Embryonic facial prominence (tissue), 1 donor: ENCODE data around the gene ERGIC2.
"Not testable (repeated sequence)": the region's sequence is repeated elsewhere in the genome, so short reads cannot be mapped to it uniquely, and the experiment has no call there.

Source experiments
- DNase-seq: peaks from one replicate; pipeline ENCODE4 v3.0.0-alpha.2; 2016; ENCODE audit errors: extremely low spot score

The ERGIC2 gene, protein sequence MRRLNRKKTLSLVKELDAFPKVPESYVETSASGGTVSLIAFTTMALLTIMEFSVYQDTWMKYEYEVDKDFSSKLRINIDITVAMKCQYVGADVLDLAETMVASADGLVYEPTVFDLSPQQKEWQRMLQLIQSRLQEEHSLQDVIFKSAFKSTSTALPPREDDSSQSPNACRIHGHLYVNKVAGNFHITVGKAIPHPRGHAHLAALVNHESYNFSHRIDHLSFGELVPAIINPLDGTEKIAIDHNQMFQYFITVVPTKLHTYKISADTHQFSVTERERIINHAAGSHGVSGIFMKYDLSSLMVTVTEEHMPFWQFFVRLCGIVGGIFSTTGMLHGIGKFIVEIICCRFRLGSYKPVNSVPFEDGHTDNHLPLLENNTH

DNA sequence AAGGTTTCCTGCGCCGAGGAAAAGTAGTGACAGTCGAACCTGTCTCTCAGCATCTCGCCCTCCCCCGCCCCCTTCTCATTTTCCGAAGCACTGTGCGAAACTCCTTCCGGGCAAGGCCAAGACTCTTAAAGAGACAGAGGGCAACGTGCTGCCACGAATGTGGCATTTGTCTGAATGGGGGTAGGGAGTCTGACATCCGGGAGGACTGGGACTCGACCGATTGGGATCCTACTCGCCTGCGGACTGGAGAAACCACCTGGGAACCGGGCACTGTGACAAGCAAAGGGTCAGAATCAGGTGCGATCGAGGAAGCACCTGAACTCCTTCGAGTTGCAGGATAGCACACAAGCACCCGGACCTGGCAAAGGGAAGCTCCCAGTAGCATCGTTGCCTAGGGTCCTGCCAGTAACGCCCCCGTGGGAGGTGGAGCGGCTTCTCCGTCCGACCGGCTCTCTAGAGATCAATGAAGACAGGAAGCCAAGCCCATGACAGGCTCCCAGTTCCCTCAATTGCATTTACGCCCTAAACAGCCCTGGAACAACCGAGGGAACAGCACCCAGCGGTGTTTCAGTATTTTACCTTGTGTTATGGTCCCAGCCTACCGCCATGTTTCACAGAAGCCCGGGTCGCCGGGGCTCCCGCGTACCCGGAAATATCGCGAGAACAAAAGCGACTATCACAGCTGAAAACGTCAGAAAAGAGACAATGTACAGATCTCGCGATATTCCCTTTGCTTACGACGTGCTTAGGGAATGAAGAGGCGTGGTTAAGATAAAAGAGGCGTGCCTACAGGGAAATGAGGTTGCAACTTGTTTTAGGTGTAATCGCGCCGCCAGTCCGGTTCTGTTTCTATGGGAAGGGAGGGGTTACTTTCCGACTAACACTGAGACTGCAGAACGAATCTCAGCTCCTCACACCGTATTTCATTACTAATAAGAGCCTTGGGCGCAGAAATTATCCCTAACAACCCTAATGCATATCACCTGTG is at the start of gene ERGIC2:
TSS of gene ERGIC2 (minus strand) at position 637 of the 988 bp plus-strand sequence. CDS start 9,539 bp downstream, outside the sequence.
- DNase-seq, result peak; percentile 100

DNA sequence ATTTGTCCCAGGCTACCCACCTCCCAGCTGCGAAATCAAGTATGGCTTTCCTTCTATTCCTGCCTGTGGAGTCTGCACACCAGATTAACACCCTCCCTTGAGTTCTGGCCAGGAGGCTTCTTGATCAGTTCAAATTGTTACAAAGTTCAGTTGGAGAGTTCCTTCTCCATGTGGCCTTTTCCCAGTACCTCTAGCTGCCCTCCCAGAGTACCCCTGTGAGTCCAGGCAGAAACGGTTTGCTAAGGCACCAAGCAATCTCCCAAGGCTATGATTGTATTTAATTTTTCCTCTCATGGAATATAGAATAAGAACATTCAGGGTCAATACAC is 49.7 kb upstream of the ERGIC2 start:
- DNase-seq, result no peak

DNA sequence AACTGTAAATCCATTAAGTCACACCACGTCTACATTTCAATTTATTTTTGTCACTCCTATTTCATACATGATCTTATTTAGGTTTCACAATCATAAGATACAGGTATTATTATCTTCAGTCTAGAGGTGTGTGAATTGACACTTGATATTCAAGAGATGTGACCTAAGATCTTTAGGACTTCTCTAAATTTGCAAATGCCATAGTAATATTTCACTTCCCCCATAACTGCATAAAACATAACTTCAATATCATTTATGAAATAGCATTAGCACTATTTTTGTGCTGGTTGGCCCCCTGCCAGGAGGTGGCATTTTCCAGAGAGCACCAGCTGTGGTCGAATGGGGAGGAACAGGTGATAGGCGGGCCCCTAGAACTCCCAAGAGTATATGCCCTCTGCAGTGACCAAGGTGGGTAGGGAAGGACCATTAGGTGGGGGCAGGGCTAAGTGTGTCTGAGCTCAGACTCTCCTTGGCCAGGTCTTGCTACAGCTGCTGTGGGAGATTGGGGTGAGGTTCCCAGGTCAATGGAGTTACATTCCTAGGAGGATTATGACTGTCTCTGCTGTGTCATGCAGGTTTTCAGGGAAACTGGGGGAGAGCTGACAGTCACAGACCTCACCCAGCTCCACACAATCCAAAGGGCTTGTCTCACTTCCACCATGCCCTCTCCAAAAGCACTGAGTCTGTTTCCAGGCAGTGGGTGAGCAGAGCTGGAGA is 49.2 kb upstream of the ERGIC2 start:
- DNase-seq, result no peak

DNA sequence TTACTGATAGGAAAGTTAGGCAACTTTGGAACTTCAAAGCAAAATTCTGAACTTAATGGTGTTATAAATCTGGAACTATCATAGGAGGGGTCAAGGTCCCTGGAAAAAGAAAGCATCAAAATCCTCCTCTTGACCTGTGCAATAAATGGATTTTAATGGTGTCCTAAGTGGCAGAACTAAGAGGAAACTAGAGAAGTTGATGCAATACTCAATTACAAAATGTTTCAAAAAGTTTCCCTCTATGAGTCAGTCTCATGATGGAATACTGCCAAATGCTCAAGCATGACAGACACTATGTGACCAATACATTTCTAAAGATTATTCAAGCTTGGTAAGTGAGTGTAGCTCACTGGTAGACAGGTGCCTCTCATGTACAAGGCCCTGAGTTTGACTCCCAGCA is 47.7 kb upstream of the ERGIC2 start:
- no peak for DNase-seq

DNA sequence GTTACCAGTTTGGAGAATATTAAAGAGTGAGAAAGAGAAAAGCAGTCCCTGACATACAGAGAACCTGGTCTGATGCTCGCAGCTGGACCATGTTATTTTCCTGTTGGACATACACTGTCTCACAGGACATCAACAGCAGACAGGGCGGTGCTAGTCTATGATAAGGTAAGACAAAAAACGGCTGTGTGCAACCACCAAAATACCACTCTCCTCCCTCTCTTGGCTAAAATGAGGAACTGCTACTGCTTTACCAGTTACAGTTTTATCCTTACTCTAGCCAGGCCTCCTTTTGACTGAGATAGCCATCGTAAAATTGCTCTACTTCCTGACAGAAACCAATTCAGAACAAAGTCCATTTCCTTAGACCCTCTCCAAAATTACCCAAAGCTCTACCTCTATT is 47.0 kb upstream of the ERGIC2 start:
- DNase-seq, result no peak

DNA sequence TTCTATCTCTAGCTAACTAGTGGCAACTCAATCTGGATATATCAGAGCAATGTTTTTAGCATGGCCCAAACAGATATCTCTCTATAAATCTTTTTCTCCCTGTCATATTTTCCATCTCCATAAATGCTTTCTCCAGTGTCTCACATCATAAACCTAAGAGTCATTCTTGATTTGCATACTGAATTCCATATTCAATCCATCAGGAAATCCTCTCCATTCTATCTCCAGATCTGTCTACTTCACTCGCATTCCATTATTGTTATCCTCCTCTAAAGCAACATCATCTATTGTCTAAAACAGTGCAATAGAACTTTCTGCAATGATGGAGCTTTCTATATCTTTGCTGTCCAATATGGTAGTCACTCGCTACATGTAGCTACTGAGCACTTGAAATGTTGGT is 45.5 kb upstream of the ERGIC2 start:
- no peak for DNase-seq

DNA sequence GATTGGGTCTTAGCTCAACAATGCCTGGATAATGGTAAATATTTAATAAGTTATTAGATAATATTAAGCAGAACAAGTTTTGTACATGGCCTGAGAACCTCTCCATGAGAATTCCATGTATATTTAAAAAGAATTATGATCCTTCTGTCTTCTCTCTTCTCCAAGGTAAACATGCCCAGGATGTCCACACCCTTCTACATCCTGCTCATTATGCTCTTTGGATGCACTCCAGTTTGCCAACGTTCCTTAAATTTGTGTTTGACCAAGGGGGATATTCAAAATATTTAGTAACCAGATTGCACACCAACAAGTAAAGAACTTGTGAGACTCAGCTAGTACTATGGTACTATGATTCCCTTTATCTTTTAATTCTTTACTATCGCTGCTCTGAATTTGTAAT is 44.8 kb upstream of the ERGIC2 start:
- no peak for DNase-seq

DNA sequence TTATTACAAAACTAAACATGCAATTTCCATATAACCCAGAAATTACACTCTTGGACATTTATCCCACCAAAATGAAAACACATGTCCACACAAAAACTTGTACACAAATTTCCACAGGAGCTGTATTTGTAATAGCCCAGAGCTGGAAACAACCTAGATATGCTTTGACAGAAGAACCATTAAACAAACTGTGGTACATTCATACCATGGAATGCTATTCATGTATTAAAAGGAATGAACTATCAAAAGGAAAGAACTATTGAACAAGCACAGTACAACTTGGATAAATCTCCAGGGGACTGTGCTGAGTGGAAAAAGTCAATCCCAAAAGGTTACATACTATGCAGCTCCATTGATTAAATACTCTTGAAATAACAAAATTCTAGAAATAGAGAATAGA is 35.8 kb upstream of the ERGIC2 start:
- DNase-seq, result no peak

DNA sequence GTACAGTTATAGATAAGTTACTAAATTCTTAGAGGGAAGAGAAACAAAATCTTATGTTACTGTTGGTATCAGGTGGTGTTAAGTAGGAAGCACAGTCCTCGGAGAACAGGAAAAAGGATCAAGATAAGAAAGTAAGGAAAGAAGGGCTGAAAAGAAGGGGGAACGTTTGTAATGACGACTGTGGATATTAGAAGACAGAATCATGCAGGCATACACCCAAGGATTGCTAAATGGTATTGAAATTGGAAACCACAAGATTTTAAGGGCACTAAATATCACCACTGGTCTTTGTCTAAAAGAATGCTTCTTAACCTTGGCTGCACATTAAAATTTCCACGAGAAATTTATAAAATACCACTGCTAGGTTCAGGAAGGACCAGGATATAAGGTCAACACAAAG is 34.1 kb upstream of the ERGIC2 start:
- no peak for DNase-seq

DNA sequence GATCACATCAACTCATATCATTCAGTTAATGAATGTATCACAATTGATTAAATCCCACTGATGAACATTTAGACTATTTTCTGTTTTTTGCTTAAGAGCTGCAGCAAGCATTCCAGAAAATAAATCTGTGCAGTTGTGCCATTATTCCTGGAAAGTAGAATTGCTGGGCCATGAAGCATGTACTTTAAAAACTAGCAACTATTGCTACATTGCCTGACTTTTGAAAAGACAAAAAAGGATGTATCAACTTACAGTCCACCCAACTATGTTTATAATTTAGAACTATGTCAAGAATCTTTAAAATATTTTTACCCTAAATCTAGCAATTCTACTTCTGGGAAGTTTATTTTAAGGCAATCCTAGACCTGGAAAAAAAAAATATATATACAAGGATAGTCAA is 33.4 kb upstream of the ERGIC2 start:
- DNase-seq, result no peak

DNA sequence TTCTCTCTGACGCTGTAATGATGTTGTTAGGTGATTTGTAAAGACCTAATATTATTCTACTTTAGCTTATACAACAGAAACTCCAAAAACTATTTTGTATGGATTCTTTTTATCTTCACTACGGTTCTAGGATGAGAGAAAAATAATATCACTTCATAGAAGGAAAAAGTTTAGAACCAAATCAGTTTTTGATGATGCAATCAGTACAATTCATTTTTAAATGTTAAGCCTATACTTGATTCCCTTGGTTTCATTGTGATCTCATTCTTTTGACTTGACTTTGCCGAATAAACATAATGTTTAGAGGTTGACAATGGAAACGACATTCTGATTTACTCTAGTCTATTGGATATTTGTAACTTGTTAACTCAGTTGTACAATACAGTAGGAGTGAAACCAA is 24.6 kb upstream of the ERGIC2 start:
- no peak for DNase-seq

DNA sequence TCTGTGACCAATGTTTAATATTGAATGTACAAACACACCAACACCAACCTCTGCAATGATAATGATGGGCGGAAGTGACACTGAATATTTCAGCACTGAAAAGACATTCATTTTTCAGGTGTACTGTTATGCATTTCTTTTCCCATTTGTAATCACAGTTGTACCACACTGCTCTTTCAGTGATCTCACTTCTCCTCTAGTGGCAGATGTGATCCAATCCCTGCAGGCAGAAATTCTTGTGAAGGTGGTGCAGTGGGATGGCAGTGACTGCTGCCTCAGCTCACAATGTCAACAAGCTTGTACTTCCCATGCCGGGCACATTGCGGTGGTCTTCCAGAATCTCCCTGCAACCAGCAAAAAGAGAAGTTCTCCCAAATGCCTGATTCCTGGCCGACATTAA is 23.0 kb upstream of the ERGIC2 start:
- no peak for DNase-seq

DNA sequence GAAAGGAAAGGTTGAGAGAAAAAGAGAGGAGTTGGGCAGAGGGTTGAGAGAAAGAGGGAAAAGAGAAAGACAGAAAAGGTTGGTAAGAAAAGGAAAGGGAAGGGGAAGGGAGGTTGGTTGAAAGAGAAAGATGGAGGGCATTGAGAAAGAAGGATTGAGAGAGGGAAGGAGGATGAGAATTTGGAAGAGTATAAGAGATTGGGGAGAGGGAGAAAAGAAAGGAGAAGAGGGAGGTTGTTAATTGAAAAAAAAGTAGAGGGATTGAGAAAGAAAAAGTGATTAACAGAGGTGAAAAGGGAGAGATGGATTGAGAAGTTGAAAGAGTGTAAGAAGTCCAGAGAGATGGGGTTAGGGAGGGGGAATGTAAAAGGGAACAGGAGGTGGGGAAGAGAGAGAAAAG is 21.5 kb upstream of the ERGIC2 start:
- DNase-seq, result no peak

DNA sequence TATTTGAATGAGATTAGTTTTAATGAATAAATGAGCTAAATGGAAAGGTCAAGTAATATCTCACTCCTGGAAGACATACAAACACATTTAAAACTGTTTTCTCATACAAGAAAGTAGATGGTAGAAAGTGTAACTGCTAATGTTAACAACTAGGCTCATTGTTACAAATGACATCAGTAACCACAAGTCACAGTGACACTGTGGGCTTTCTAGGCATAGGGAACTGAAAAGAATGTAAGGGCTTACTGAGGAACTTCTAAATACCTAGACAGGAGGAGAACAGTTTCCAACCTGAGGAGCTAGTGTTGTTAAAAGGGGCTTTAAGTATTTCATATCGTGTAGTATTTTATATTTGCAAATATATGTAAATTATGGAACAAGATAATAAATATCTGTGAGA is 17.5 kb upstream of the ERGIC2 start:
- no peak for DNase-seq

DNA sequence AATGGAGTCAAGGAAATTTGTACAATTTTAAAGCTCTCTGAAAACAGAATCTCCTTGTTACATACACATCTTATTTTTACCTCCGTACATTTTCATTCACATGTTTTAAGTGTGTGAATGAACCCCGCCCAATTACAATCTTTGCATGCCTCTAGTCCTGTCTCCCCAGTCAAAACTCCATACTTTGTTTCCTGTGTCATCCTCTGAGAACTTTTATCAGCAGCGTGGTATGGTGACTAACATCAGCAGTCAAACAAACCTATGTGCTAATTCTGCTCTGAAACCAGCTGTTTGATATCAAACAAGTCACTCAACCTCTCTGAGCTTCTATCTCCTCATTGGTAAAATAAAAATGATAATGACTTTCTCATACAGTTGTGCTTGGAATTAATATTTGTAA is 15.8 kb upstream of the ERGIC2 start:
- no peak for DNase-seq

DNA sequence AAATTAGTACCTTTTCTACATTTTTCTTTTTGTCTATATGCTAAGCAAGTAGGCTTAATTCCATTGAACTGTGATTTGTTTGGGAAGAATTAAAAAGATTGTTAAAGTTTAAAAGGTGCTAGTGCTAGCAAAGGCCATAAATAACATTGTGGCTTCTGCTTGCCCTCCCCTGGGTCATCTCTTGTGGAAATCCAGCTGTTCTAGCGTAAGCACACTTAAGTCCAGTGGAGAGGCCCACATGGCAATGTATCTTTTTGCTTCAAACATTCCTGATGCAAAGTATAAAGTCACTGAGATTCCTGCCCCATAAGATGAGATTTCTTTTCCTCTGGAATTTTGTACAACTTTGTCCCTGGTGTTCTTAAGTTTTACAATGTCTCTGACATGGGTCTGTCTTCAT is 14.4 kb upstream of the ERGIC2 start:
- DNase-seq, result no peak

DNA sequence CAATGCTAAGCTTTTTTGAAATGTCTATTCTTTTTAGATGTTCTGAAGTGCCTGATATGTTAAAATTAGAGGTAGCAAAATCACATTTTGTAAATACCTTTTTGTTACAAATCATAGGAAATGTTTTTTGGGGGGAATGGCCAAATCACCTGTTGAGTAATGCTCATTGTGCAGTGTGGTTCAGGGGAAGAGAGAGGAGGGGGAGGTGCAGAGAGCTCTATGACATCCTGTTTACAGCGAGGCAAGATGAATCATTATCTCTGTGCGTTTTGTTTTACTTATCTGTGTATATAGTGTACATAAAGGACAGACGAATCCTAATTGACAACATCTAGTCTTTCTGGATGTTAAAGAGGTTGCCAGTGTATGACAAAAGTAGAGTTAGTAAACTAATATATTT is 9.4 kb upstream of the ERGIC2 start:
- DNase-seq, result not testable (repeated sequence)

DNA sequence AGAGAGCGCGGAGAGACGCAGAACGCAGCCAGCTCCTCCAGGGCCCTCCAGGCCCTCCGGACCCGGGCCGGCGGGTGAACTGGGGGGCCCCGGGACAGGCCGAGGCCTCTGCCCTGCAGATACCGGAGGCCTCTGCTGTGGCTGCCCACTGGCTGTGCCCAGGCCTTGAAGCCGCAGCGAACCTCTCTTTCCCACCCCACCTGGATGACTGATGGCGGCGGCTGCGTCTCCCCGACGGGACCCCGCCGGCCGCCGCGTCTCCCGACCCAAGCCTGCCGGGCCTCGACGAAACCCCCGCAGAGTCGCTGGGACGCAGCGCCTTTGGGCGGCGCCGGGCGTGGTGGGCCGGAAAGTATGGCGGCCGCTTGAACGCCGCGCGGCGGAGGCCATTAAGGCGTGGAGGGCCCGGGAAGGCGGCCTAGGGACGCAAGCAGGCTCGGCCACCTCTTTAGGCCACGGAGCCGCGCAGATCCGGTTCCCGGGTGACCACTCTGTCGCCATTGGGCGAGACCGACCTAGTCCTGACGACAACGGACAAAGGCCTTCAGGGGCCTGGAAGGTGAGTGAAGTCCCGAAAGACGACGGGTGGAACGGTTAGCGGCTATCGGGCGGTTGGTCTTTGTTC is 8.4 kb upstream of the ERGIC2 start:
- no peak for DNase-seq

DNA sequence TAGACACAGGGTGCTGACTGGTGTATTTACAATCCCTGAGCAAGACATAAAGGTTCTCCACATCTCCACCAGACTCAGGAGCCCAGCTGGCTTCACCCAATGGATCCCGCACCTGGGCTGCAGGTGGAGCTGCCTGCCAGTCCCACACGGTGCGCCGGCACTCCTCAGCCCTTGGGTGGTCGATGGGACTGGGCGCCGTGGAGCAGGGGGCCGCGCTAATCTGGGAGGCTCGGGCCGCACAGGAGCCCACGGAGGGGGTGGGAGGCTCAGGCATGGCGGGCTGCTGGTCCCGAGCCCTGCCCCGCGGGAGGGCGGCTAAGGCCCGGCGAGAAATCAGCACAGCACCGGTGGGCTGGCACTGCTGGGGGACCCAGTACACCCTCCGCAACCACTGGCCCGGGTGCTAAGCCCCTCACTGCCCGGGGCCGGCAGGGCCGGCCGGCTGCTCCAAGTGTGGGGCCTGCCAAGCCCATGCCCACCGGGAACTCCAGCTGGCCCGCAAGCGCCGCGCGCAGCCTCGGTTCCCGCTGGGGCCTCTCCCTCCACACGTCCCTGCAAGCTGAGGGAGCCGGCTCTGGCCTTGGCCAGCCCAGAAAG is 5.2 kb upstream of the ERGIC2 start:
- DNase-seq, result not testable (repeated sequence)

DNA sequence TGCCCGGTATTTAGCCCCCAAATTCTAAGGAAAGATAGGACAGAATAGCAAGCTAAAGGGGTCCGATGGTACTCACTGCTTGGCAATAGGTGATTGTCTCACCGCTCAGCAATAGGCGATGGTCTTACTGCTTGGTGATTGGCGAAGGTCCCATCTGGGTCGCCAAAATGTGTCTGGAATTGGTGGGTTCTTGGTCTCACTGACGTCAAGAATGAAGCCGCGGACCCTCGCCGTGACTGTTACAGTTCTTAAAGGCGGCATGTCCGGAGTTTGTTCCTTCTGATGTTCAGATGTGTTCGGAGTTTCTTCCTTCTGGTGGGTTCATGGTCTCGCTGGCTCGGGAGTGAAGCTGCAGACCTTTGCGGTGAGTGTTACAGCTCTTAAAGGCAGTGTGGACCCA is 4.2 kb upstream of the ERGIC2 start:
- not testable (repeated sequence) for DNase-seq

DNA sequence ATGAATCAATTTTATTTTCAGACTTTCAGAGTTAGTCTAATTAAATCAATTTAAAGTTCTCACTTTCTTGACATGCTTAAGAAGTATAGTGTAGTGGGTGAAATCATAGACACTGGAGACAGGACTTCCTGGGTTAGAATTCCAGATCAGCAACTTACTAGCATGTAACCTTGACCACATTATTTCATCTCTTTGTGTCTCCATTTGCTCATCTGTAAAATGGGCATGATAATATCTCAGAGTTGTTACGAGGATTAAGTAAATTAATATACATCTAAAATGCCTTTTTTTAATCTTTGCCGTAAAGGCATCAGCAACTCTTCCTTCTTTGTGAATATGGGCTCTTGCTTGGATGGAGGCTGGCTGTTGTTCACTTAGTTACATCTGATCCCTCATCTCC is 1.3 kb upstream of the ERGIC2 start:
- no peak for DNase-seq
